ENCODE results near the gene TMX1.

The TMX1 gene

DNA sequence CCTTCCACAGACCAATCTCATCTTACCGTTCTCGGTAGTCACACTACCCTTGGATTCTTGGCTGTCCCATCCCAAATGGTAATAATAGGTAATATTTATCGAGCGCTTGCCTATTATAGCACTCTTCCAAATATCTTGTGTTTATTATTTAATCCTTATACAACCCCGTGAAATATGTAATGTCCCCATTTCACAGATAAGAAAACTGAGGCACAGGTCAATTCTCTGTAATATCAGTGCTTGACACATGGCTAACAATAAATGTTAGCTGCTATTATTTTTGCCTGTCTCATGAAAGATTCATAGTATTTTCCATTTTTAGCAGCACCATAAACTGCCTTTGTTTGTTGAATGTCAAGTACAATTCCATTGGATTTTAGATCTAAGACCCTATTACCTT lies 4.5 kb downstream of the TMX1 start:
- no peak for DNase-seq

- DNase-seq: no peak
These were observed 6.0 kb downstream of the TMX1 start for GRCh38 chr14:51246032-51246431.

DNA sequence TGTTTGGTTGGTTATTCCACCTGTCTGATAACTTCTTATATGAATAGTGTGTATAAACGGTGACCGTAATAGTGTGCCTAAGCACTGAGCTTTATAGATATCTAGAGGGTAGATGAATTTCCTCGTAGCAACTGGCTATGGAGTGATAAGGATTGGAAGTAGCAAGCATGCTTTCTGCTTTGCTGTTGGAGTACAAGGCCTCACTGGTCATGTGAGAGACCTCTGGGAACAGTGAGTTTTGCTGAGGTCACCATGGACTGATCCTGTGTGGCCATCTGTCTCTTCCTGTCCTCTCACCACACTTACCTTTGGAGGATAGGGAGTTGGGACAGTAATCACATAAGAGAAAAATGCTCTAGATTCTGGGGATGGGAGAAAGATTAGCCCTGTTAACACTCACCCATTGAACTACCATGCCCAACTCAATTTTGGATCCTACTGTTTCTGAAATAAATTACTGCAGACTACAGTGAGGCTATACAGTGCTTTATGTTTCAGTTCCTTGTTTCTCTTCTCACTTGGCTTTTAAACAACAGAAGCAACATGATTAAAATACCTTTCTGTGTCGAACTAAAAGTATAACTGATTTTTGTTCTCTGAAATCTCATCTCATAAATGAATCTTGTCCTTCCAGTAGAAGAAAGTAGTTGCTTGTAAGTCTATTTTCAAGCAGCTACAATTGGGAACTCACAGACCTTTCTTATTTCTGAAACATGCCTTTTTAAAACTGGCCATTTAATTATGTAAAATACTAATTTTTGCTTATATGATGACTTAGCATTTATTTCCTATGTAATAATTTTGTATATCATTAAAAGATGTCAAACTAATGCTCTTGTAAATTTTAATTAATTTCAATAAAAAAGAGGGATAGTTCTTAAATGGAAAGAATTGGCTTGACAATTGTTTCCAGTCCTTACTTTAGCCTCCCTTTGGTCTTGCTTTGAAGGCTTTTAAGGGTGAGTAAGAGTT lies 8.3 kb downstream of the TMX1 start:
- no peak for DNase-seq

- DNase-seq: no peak
These were observed 11.4 kb downstream of the TMX1 start for GRCh38 chr14:51251486-51251885.

- no peak for DNase-seq
These were observed 13.8 kb downstream of the TMX1 start for GRCh38 chr14:51253880-51254279.

- no peak for DNase-seq
These were observed 18.2 kb downstream of the TMX1 start for GRCh38 chr14:51258280-51258679.

- no peak for DNase-seq
These were observed 18.7 kb downstream of the TMX1 start for GRCh38 chr14:51258788-51259187.

GRCh38 chr14:51260225-51260624 lies 20.2 kb downstream of the TMX1 start:
- DNase-seq: no peak

DNA sequence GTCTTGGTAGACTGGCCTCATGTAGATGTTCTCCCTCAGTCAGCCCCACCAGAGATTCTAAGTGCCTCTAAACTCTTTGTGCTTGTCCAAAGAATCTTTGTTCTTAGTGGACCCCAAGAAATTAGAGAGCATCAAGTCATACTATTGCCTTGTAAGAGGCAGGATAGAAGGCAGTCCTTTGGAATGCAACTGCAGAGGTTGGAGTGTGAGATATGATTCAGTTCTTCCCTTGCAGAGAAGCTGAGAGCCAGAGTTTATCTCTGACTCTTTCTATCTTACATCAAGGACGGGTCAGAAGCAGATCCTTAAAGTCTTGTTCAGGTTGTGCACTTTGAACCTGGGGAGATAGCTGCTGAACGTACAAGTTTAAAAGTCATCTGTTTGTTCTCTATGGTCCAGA lies 21.1 kb downstream of the TMX1 start:
- no peak for DNase-seq

DNA sequence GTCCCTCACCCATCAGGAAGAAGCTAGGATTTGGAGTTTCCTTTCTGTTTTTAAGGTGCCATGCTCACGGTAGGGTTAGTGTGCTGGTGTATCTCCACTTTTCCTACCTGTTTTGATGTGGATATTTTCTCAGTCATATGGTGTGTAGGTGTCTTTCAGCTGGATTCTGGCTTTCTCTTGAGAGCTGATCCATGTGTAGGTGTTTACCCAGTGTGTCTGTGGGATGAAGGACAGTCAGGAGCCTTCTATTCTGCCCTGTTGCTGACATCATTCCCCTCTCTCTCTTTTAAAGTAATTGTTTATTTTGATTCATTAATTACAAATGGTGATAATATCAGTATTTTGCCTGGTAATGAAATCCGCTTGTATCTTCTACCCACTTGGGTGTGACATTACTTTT lies 22.8 kb downstream of the TMX1 start:
- no peak for DNase-seq

GRCh38 chr14:51269634-51270033 lies 29.6 kb downstream of the TMX1 start:
- DNase-seq: no peak

- DNase-seq: no peak
These were observed 36.6 kb downstream of the TMX1 start for GRCh38 chr14:51276605-51277004.

DNA sequence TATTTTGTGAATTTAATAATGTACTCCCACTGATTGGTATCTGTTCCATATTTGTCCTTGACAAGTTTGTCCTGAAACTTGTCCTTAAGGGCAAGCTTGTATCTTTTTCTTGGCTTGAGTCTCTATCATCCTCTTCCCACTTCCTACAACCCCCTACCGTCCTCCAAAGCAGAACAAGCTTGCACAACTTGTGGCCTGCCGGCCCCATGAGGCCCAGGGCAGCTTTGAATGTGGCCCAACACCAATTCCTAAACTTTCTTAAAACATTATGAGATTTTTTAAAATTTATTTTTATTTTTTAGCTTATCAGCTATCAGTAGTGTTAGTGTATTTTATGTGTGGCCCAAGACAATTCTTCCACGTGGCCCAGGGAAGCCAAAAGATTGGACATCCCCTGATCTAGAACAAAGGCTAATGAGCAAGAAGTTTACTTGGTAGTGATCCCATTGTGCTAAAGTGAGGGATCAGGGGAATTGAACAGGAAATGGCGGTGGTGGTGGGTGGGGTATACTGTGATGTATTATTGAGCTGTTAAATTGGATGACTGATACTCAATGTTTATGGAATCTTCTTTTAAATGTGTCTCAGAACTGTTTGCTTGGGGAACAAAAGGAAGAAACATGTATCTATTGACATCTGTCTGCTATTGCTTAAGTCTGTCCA lies 37.8 kb downstream of the TMX1 start:
- DNase-seq: no peak

DNA sequence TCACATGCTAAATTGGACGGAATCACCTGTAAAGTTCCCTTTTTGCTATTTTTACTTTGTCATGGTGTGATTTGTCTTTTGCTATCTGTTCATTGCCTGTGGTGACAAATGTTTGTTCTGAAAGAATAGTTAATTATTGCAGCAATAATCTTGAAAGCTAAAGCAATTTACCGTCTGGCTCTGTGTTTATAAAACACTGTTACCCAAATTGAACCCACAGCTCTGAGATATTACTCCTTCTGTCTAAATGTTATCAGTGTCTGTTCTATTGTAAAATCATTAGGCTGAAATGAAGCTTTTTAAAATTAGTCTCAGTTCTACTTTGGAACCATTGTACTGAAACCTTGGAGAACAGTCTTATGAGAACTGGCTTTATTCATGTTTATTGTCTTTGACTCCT lies 42.5 kb downstream of the TMX1 start:
- DNase-seq: no peak

DNA sequence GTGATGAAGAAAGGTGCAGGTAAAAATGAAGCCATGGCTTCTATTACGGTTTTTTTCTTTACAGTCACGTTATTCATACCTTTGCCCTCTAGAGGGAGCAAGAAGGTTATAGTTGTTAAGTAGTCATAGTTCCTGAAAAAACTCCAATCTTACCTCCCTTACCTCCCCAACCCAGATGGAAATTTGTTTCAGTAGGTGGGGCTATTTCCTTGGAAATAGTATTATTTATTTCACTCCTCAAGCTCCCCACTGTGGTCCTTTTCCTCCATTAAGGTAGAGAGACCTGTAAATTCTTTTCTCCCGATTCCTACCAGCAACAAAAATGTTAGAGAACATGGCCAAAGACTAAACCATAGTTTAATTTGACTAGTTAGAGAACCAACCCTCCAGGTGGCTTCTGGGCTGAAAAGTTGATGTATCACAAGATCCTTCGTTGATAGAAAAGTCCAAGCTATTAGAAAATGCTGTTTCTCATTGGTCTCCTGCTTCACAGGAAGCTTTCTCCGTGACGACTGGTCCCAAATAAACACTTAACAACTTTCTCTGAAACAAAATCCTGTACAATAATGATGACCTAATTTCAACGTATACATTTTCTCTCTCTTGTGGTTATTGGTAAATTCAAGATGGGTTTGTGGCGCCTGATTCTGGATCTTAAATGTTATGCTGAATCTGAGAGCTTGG lies 43.5 kb downstream of the TMX1 start:
- no peak for DNase-seq

GRCh38 chr14:51284241-51284640 lies 44.2 kb downstream of the TMX1 start:
- DNase-seq: no peak

- no peak for DNase-seq
These were observed 45.1 kb downstream of the TMX1 start for GRCh38 chr14:51285120-51285519.

- no peak for DNase-seq
These were observed 49.1 kb downstream of the TMX1 start for GRCh38 chr14:51289169-51289568.

DNA sequence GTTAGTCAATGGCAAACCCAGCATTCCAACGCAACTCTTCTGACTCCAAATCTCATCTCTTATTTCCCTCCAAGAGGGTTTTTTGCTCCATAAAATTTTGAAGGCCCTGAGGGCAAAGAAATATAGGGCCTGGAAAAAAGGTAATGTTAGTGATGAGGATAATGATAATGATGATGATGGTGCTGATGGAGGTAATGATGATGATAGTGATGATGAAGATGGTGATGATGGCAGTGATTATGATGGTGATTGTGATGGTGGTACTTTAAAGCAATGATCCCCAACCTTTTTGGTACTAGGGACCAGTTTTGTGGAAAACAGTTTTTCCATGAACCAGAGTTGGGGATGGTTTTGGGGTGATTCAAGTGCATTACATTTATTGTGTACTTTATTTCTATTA lies 50.1 kb downstream of the TMX1 start:
- no peak for DNase-seq

DNA sequence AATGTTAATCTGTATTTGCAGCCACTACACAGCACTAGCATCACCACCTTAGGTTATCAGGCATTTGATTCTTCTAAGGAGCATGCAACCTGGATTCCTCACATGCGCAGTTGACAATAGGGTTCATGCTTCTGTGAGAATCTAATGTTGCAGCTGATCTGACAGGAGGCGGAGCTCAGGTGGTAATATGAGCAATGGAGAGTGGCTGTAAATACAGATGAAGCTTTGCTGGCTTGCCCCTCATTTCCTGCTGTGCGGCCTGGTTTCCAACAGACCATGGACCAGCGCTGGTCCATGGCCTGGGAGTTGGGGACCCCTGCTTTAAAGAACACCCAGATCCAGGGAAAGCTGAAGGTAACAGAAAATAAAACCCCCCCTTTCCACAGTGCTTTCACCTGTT lies 51.0 kb downstream of the TMX1 start:
- no peak for DNase-seq

- no peak for DNase-seq
These were observed 53.3 kb downstream of the TMX1 start for GRCh38 chr14:51293149-51293911.

GRCh38 chr14:51293912-51294389 lies 53.9 kb downstream of the TMX1 start:
- DNase-seq: no peak

Data from activated gamma-delta T cell treated with Interleukin-2 at 50 U/mL for 16 hours (primary cell).